ENCODE data around the gene ULBP1.
"Not testable (repeated sequence)": the region's sequence is repeated elsewhere in the genome, so short reads cannot be mapped to it uniquely, and the experiment has no call there.

The ULBP1 gene

DNA sequence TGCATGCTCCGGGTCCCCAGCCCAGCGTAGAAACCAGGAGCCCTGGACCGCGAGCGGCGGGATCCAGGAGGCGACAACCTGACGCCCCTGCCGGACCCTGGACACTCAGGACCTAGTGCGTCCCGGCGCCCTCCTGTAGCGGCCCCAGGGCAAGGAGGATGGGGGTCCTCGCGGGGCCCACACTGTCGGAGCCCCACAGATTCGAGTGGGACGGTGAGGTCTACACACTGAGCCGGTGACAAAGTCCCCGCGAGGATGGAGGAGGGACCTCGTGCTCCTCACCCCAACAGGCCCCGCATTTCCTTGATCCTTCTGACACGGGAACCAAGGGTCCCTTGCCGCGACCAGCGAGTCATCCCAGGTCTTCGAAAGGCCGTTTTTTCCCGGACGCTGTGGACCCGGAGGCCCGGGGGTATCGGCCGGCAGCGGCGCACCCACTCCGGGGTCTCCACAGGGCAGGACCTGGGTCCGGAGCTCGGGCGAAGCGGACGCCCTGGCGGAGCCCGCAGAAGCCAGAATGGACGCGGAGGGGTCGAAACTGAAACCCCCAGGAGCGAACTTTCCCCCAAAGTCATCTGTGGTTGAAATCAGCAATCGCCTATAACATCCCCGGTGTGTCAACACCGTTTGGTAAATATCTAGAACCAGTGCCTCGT, 9.3 kb upstream of the ULBP1 start:
- DNase-seq = peak in 1 of 2 experiments; percentile 20

- peak in 1 of 2 experiments; percentile 12 for DNase-seq
Observed at GRCh38 chr6:149954984-149955653, 8.6 kb upstream of the ULBP1 start.

GRCh38 chr6:149955654-149956317, 8.0 kb upstream of the ULBP1 start:
- DNase-seq = peak in 1 of 2 experiments; percentile 11

- DNase-seq = not testable (repeated sequence)
Observed at GRCh38 chr6:149958124-149958523, 5.6 kb upstream of the ULBP1 start.

DNA sequence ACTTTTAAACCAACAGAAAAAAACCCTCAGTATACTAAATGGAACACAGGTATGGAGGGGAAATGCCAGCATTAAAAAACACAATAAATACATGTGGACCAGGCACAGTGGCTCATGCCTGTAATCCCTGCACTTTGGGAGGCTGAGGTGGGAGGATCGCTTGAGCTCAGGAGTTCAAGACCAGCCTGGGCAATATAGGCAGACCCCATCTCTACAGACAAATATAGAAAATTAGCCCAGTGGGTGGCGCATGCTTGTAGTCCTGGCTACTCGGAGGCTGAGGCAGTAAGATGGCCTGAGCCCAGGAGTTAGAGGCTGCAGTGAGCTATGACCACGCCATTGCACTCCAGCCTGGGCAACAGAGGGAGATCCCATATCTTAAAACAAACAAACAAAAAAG, 3.9 kb upstream of the ULBP1 start:
- DNase-seq = not testable (repeated sequence)

DNA sequence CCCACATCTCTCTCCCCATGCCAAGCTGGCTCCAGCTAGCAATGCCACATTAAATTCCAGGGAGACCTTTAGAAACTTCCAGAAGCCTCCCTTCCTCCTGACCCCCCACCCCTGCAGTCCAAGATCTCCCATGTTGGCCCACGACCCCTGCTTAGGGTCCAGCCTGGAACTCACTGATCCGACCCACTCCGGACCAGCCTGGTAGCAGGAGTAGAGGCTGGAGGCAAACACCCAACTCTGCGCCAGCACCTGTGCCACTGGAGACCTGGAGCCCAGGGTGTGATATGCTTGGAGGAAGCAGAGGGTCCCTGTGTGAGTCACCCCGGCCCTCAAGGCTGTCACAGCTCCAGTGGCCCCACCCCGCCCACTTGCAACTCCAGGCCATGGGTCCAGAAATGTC, 3.3 kb upstream of the ULBP1 start:
- no peak for DNase-seq

GRCh38 chr6:149961728-149962425, 1.9 kb upstream of the ULBP1 start:
- DNase-seq = peak in 1 of 2 experiments; percentile 59

DNA sequence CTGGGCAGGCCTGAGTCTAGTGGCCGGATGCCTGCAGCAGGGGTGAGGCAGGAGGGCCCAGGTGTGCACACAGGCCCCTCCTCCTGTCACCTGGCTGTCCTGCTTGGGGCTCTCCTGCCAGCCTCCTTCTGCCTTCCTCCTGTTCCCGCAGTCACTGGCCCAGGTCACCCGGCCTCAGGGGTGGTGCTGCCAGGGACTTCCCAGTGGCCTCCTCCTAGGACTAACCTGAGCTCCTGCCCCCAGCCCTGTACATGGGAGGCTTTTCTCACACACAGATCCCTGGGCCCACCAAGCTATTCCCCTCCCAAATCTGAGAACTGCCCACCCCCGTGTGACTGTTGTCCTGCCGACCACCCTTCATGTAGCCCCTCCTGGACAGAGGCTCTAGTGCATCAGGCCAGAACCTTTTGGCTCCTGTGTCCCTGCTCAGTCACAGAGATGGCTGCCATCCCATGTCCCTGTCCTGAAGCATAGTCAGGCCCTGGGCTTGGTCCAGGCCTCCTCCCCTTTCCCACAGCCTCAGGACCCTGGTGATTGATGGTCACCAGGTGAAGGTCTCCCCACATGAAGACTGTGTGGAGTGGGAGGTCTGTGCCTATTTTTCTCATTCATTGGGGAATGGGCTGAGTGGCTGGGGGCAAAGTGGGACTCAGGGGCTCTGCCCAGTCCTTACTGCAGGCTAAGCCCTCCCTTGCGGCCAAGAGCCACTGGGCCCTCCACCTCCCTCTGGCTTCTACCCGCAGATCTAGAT, 1.1 kb upstream of the ULBP1 start:
- no peak for DNase-seq

DNA sequence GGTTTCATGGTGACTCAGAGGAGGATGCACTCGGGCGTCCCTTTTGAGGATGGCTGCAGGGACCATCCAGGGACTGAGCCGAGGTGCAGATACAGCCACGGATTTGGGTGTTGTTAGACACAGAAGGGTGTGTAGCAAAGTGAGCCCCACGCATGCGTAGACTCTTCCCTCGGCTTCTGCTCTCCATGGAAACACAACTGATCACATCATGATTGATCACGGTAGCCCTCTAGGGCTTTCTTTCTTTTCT, 606 bp upstream of the ULBP1 start:
- DNase-seq = peak in 1 of 2 experiments; percentile 61

DNA sequence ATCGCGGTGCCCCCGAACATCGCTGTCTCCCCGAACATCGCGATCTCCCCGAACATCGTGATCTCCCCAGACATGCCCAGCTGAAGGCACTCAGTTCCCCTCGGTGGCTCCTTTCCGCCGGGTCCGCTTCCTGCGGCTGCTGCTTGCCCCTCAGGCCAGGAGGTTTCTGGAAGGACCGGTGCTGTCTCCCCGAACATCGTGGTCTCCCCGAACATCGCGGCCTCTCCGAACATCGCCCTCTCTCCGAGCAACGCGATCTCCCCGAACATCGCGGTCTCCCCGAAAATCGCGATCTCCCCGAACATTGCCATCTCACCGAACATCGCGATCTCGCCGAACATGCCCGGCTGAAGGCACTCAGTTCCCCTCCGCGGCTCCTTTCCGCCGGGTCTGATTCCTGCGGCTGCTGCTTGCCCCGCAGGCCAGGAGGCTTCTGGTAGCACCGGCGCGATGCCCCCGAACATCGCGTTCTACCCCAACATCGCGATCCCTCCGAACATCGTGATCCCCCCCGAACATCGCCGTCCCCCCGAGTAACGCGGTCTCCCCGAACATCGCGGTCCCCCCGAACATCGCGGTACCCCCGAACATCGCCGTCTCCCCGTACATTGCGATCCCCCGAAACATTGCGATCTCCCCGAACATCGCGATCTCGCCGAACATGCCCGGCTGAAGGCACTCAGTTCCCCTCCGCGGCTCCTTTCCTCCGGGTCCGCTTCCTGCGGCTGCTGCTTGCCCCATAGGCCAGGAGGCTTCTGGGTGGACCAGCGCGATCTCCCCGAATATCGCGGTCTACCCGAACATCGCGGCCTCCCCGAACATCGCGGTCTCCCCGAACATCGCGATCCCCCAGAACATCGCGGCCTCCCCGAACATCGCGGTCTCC, 808 bp downstream of the ULBP1 start:
- peak; percentile 42 to 50 for DNase-seq

- DNase-seq = peak; percentile 39
Observed at GRCh38 chr6:149965194-149966020, 1.7 kb downstream of the ULBP1 start.

GRCh38 chr6:149966319-149966718, 2.6 kb downstream of the ULBP1 start:
- DNase-seq = not testable (repeated sequence)

DNA sequence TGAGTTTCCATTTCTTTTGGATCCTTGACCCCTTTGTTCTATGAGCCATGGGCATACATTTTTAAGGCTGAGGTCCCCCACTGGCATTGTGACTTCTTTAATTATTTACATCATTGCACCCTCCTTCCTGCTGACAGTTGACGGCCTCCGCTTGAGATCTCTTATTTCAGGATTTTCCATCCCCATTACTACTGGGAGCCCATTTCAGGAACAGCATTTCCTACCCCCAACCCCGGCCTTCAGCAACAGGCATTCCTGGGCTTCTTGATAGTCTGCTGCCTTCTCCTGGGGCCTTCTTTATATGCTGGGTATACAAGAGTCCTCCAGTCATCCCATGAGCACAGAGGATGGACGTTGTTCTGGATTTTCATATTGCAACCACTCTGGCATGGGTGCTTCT, 3.8 kb downstream of the ULBP1 start:
- peak in 1 of 2 experiments; percentile 9 for DNase-seq

GRCh38 chr6:149967999-149968398, 4.3 kb downstream of the ULBP1 start:
- peak in 1 of 2 experiments; percentile 6 for DNase-seq

GRCh38 chr6:149968909-149969308, 5.2 kb downstream of the ULBP1 start:
- peak in 1 of 2 experiments; percentile 17 for DNase-seq

- peak in 1 of 2 experiments; percentile 8 for DNase-seq
Observed at GRCh38 chr6:149969635-149970034, 5.9 kb downstream of the ULBP1 start.

- DNase-seq = not testable (repeated sequence)
Observed at GRCh38 chr6:149974394-149974793, 10.7 kb downstream of the ULBP1 start.

DNA sequence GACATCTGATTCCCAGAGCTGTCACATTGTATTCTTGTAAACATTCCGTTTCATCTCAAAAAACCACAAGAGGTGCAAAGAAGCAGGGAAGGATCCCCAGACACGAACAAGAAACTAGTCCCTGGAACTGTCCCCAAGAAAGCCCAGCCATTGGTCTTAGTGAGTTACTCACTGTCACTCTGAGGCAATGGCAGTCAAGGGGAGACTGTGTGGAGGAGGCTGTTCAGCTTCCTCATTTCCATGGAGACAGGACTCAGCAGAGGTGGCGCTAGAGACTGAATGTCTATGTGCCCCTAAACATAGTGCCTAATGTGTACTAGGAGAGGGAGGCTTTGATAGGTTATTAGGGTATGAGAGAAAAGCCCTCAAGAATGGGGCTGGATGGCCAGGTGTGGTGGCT, 11.1 kb downstream of the ULBP1 start:
- no peak for DNase-seq

- DNase-seq = no peak
Observed at GRCh38 chr6:149975400-149975799, 11.7 kb downstream of the ULBP1 start.

DNA sequence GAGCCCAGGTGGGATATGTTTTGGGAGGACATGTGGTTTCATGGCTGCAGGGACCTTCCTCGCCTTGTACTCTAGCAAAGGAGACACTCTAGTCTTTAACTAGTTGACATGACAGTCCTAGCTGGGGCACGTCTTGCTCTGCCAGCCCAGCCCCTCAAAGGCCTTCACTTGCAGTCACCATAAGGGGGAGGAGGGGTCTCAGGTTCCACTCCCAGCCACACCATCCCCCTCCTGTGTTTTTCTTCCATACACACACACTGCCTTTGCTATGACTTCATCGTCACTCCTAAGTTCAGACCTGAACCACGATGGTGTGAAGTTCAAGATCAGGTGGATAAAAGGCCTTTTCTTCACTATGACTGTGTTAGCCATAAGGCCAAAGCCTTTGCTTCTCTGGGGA, 13.5 kb downstream of the ULBP1 start:
- no peak for DNase-seq

GRCh38 chr6:149978610-149979009, 14.9 kb downstream of the ULBP1 start:
- no peak for DNase-seq
